ENCODE results near the gene GGN.
"Not testable (repeated sequence)": the region's sequence is repeated elsewhere in the genome, so short reads cannot be mapped to it uniquely, and the experiment has no call there.

GGN gene

DNA sequence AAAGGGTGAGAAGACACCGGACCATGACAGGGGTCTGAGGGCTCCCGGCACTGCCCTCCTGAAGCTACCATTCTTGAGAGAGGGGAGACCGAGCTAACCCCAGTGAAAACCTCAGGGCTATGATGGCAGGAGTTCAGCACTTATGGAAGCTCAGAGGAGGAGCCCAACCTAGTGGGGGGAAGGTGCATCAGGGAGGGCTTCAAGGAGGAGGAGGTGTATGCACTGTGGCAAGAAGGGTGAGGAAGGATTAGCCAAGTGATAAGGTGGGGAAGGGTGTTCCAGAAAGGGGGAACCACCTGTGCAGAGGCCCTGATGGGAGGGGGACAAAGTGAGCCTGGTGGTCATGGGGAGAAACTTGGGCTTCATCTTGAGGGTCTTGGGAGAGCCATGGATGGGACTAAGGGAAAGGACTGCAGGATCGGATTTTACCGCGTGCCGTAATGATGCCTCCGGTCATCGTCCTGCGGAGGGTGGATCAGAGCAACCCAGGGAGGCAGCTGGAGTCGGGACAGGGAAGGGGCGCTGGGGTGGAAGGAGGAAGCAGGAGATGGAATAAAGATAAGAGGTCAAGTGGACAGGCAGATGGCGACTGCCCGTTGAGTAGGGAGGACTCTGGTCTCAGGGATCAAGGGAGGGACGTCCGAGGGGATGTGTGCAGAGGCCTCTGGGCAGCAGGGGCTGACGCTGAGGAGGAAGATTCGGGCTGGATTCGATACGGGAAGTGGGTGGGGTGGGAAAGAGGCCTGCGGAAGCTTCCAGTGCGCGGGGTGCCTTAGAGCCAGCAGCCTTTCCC, 26.8 kb downstream of the GGN start:
- no peak for DNase-seq

GRCh38 chr19:38360351-38360750, 27.5 kb downstream of the GGN start:
- DNase-seq: no peak

GRCh38 chr19:38359242-38360021, 28.4 kb downstream of the GGN start:
- DNase-seq: no peak

DNA sequence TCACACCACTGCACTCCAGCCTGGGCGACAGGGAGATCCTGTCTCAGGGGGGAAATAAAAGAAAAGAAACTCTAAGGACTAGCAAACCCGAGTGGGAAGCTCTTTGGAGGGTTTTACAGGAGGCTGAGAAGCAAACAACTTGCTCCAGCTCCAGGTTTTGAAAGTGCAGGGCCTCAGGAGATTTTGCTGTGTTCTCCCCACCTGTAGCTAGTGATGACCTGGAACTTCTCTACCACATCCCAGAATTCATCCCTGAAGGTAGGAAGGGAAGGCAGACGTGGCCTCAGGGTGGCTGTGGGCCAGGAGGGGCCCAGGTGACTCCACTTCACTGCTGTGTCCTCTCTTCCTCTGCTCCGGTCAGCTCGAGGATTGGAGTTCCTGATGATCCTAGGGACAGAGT, 29.8 kb downstream of the GGN start:
- no peak for DNase-seq

GRCh38 chr19:38355728-38356725, 31.8 kb downstream of the GGN start:
- DNase-seq: no peak

GRCh38 chr19:38352611-38353010, 35.2 kb downstream of the GGN start:
- DNase-seq: no peak

DNA sequence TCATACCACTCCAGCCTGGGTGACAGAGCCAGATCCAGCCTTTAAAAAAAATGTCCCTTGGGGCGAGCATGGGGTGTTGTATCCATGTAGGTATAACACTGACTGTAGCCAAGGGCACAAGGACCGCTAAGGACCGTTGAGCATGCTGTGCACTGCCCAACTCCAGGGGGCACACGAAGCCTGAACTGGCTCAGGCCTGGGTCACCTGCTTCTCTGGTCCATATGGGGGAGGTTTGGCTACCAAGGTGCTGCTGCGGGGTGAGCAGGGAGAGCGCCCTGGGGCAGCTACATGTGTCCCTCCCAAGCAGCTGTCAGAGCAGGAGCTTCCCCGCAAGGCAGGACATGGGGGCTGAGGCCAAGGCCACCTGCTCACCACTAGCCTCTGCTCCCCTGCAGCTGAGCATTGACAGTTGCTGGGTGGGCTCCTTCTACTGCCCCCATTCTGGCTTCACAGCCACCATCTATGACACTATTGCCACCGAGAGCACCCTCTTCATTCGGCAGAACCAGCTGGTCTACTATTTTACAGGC, 35.9 kb downstream of the GGN start:
- DNase-seq: no peak

DNA sequence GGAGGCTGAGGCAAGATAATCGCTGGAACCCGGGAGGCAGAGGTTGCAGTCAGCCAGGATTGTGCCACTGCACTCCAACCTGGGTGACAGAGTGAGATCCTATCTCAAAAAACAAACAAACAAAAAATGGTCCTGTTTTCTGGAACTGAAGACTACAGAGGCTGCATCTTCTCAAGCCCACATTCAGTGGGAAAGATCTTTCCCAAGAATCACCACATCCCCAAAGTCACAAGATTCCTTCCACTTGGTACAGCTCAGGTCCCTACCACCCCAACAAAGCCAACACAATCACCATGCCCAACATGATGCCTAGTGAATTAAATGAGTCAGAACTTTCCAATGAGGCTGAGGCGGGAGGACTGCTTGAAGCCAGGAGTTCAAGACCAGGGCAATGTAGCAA, 37.0 kb downstream of the GGN start:
- DNase-seq: no peak

GRCh38 chr19:38346837-38347236, 41.0 kb downstream of the GGN start:
- DNase-seq: no peak

GRCh38 chr19:38340927-38341326, 46.9 kb downstream of the GGN start:
- DNase-seq: no peak

GRCh38 chr19:38339011-38339410, 48.8 kb downstream of the GGN start:
- not testable (repeated sequence) for DNase-seq

- no peak for DNase-seq
These were observed 50.5 kb downstream of the GGN start for GRCh38 chr19:38337360-38337653.

DNA sequence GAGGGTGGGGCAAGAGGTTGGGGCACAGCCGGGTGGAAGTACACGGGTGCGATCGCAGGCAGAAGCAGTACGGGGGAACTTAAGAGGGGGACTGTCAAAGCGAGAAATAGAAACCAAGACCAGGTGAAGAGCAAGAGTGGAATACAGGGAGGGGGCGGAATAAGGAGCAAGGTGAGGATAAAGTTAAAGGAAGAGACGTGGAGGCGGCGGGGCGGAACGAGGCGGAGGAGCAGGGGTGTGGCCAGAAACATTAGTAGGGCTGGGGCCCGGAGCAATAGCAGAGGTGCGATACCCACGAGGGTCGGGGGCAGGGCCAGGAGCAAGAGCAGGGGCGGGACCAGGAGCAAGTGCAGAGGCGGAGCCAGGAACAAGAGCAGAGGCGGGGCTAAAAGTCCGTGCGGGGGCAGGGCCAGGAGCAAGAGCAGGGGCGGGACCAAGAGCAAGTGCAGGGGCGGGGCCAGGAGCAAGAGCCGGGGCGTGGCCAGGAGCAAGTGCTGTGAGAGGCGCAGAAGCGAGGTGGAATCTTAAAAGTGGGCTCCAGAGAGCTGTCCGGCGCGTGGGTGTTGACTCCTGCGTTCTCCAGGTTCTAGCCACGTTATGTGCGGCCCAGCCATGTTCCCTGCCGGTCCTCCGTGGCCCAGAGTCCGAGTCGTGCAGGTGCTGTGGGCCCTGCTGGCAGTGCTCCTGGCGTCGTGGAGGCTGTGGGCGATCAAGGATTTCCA, 51.0 kb downstream of the GGN start:
- DNase-seq: peak; percentile 99

- DNase-seq: peak; percentile 98
These were observed 51.7 kb downstream of the GGN start for GRCh38 chr19:38335949-38336637.
